Measurements from ENCODE around the gene LITAF.

The LITAF gene

DNA sequence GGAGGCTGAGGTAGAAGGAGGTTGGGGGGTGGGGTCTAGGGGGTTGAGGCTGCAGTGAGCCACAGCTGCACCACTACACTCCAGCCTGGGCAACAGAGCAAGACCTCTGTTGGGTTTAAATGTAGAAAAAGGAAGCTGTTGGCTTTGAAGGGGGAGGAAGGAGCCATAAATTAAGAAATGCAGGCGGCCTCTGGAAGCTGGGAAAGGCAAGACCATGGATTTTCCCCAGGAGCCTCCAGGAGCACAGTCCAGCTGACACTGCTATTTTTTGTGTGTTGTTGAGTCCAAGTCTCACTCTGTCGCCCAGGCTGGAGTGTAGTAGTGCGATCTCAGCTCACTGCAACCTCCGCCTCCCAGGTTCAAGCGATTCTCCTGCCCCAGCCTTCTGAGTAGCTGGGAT lies 15.9 kb downstream of the LITAF start:
- DNase-seq (ENCODE audit: extremely low read depth, low read depth) = no peak
- TF ChIP-seq, protein P1, sequence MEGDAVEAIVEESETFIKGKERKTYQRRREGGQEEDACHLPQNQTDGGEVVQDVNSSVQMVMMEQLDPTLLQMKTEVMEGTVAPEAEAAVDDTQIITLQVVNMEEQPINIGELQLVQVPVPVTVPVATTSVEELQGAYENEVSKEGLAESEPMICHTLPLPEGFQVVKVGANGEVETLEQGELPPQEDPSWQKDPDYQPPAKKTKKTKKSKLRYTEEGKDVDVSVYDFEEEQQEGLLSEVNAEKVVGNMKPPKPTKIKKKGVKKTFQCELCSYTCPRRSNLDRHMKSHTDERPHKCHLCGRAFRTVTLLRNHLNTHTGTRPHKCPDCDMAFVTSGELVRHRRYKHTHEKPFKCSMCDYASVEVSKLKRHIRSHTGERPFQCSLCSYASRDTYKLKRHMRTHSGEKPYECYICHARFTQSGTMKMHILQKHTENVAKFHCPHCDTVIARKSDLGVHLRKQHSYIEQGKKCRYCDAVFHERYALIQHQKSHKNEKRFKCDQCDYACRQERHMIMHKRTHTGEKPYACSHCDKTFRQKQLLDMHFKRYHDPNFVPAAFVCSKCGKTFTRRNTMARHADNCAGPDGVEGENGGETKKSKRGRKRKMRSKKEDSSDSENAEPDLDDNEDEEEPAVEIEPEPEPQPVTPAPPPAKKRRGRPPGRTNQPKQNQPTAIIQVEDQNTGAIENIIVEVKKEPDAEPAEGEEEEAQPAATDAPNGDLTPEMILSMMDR (IDR thresholded peaks at IDR 0.05; ENCODE audit: low read depth, low read length) = no peak

- TF ChIP-seq, protein P1 (IDR thresholded peaks at IDR 0.05; ENCODE audit: low read depth, low read length) = no peak
- no peak for DNase-seq (ENCODE audit: extremely low read depth, low read depth)
Observed at GRCh38 chr16:11570258-11570657, 16.5 kb downstream of the LITAF start.

DNA sequence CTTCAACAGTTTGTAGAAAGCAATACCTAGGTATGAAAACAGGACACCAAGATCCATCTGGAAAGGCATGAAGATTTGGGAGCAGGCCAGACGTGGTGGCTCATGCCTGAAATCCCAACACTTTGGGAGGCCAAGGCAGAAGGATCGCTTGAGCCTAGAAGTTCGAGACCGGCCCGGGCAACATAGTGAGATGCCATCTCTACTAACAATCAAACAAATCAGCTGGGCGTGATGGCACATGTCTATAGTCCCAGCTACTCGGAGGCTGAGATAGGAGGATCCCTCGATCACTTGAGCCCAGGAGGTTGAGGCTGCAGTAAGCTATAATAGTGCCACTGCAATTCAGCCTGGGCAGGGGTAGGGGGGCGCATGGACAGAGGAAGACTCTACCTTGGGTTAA lies 20.3 kb downstream of the LITAF start:
- TF ChIP-seq, protein P1 (IDR thresholded peaks at IDR 0.05; ENCODE audit: low read depth, low read length) = no peak
- no peak for DNase-seq (ENCODE audit: extremely low read depth, low read depth)

- TF ChIP-seq, protein P1 (IDR thresholded peaks at IDR 0.05; ENCODE audit: low read depth, low read length) = no peak
- no peak for DNase-seq (ENCODE audit: extremely low read depth, low read depth)
Observed at GRCh38 chr16:11565665-11566064, 21.1 kb downstream of the LITAF start.

DNA sequence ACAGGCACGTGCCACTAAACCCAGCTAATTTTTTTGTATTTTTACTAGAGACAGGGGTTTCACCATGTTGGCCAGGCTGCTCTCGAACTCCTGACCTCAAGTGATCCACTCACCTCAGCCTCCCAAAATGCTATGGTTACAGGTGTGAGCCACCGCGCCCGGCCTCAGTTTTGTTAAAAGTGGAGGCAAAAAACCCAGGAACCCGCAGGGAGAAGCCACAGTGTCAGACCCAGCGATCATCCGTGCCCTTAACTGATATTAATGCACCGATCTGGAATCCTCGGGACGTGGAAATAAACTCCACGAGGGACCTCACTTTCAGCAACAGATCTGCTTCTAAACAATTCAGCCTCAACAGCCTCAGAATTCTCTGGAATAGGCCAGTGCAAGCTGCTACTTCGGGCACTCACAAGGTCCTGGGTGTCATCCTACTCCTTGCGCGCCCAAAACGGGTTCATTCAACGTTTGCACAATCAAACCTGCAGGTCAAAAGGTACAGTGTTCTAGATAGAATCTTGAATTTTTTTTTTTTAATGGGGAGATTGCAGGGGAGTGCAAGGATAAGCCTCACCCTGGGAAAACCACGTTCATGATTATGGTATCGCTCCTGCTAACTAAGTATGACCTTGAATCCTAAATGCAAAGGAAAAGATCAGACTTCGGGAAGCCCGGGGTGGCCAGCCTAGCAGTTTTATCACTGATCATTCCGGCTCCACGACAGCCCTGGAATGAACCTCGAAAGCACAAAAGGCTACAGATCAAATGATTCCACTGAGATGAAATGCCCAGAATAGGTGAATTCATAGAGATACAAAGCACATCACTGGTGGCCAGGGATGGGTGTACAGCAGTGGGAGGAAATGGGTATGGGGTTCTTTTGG lies 22.4 kb downstream of the LITAF start:
- TF ChIP-seq, protein P1 (IDR thresholded peaks at IDR 0.05; ENCODE audit: low read depth, low read length) = no peak

GRCh38 chr16:11563493-11564040 lies 23.2 kb downstream of the LITAF start:
- no peak for DNase-seq (ENCODE audit: extremely low read depth, low read depth)
- TF ChIP-seq, protein P1 (IDR thresholded peaks at IDR 0.05; ENCODE audit: low read depth, low read length) = no peak

More for the DNA sequence above, 22.4 kb downstream of the LITAF start:
- no peak for DNase-seq (ENCODE audit: extremely low read depth, low read depth)

DNA sequence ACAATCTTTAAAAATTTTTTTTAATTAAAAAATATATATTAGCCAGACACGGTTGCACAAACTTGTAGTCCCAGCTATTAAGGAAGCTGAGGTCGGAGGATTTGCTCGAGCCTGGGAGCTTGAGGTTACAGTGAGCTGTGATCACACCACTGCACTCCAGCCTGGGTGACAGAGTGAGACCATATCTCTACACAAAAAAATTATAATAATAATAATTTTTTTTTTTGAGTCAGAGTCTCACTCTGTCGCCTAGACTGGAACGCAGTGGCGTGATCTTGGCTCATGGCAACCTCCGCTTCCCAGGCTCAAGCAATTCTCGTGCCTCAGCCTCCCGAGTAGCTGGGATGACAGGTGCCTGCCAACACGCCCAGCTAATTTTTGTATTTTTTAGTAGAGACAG lies 23.8 kb downstream of the LITAF start:
- TF ChIP-seq, protein P1 (IDR thresholded peaks at IDR 0.05; ENCODE audit: low read depth, low read length) = no peak
- no peak for DNase-seq (ENCODE audit: extremely low read depth, low read depth)

Data from AG09319 (cell line).